Neural cell (in vitro differentiated cells): ENCODE results near the gene KCNK18.

Source experiments
- CTCF ChIP-seq: fragments of 450-650 bp; IDR thresholded peaks from 2 replicates; pipeline ENCODE4 v1.5.1; 2014; ENCODE audit warnings: antibody characterized with exemption, mild to moderate bottlenecking, moderate library complexity; ENCODE audit not compliant: poor library complexity, severe bottlenecking
- EP300 ChIP-seq: fragments of 450-650 bp; conservative IDR thresholded peaks from 2 replicates; pipeline ENCODE4 v1.6.1; 2014; ENCODE audit warnings: antibody characterized with exemption, mild to moderate bottlenecking, moderate library complexity; ENCODE audit not compliant: poor library complexity, severe bottlenecking
- EZH2 ChIP-seq: fragments of 200-600, 300-800 bp; shearing (Covaris generic), sonication (generic); IDR thresholded peaks from 2 replicates; pipeline ENCODE4 v1.6.1; 2014; ENCODE audit warnings: antibody characterized with exemption, low read length, borderline replicate concordance, mild to moderate bottlenecking; ENCODE audit not compliant: insufficient read depth, poor library complexity, severe bottlenecking
- MXI1 ChIP-seq: fragments of 450-650 bp; conservative IDR thresholded peaks from 2 replicates; pipeline ENCODE4 v1.6.1; 2014; ENCODE audit warnings: antibody characterized with exemption, mild to moderate bottlenecking; ENCODE audit not compliant: poor library complexity, severe bottlenecking
- POLR2AphosphoS5 ChIP-seq: IDR thresholded peaks from 2 replicates; pipeline ENCODE4 v1.6.1; 2012
- RAD21 ChIP-seq: fragments of 450-650 bp; conservative IDR thresholded peaks from 2 replicates; pipeline ENCODE4 v1.6.1; 2014; ENCODE audit warnings: antibody characterized with exemption, mild to moderate bottlenecking, moderate library complexity
- REST ChIP-seq: IDR thresholded peaks from 2 replicates; pipeline ENCODE4 v1.6.1; 2012; ENCODE audit warnings: borderline replicate concordance
- SMC3 ChIP-seq: fragments of 450-650 bp; conservative IDR thresholded peaks from 2 replicates; pipeline ENCODE4 v1.6.1; 2014; ENCODE audit warnings: antibody characterized with exemption, mild to moderate bottlenecking, moderate library complexity; ENCODE audit not compliant: poor library complexity
- TAF1 ChIP-seq: IDR thresholded peaks from 2 replicates; pipeline ENCODE4 v1.6.1; 2012; ENCODE audit warnings: low read depth

- TF ChIP-seq EZH2 (peak; percentile 78), CTCF (peak; percentile 52), POLR2AphosphoS5 (no peak), RAD21 (no peak), EP300 (no peak), REST (no peak), TAF1 (no peak), MXI1 (no peak), SMC3 (no peak)
Measured at GRCh38 chr10:117163061-117163953, 34.0 kb upstream of the KCNK18 start.
